HG02981 (cell line): ENCODE results near the gene INPP4B.

Experiments
- ATAC-seq: cut with Tn5 transposase; IDR thresholded peaks from one replicate; pipeline ENCODE4 v1.9.1; 2021; ENCODE audit warnings: mild to moderate bottlenecking, moderate library complexity; ENCODE audit not compliant: unreplicated experiment

INPP4B gene

GRCh38 chr4:142064181-142064580 is 781.9 kb downstream of the INPP4B start:
- no peak for ATAC-seq

GRCh38 chr4:142045996-142046395 is 800.1 kb downstream of the INPP4B start:
- ATAC-seq: no peak

GRCh38 chr4:142044271-142044670 is 801.8 kb downstream of the INPP4B start:
- no peak for ATAC-seq

DNA sequence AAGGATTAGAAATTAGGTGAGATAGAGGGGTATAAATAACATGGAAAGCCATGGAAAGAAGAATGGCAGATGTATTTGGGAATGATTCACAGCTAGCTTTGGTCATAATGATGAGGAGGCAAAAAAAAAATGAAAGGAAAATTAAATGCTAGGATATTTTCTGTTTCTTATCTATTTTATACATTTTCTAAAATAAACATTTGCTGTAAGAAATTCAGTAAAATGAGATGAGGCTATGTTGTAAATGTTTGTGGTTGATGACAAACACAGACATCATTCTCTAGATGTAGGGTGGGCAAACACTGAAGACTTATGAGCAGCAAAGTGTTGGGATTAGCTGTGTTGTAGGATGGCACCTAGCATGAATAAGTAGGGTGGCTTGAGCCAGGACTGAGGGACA is 802.6 kb downstream of the INPP4B start:
- no peak for ATAC-seq

- ATAC-seq: no peak
These were observed 804.3 kb downstream of the INPP4B start for GRCh38 chr4:142041788-142042187.

GRCh38 chr4:142040043-142040442 is 806.1 kb downstream of the INPP4B start:
- ATAC-seq: no peak

- no peak for ATAC-seq
These were observed 809.1 kb downstream of the INPP4B start for GRCh38 chr4:142036795-142037583.

DNA sequence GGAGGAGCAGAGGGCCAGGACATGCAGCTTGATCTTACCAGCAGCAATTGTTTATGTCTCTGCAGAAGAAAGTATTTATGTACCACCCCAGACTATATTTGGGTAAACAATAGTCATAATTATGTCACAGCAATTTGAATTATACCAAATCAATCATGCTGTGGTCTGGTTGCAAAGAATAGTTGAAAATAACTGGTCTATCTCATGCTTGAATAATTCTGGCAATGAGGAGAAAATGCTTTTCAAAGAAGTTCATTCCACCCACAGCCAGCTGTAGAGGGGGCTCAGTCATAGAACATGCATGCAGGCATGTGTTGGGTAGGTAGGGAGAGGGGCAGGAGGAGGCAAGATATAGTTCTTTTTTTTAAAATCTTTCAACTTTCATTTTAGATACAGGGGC is 810.5 kb downstream of the INPP4B start:
- no peak for ATAC-seq

- no peak for ATAC-seq
These were observed 812.0 kb downstream of the INPP4B start for GRCh38 chr4:142034101-142034500.

DNA sequence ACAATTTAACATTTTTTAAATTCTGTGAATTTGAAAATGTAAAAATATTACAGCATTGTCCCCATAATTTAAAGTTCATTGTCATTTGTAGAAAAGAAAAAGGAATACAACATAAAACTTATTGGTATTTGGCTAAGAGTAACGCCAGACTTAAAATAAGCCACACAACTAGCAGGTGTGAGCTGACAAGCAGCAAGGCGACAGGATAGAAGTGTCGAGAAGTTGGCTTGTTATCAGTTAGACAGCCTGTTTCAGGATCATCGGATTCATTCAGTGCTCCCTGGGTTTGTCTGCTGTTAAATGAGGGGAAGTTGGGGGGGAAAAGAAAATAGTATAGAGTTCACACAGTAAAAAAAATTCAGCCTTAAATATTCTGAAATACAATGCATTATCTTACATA is 816.1 kb downstream of the INPP4B start:
- no peak for ATAC-seq

GRCh38 chr4:142021761-142022160 is 824.3 kb downstream of the INPP4B start:
- ATAC-seq: no peak

DNA sequence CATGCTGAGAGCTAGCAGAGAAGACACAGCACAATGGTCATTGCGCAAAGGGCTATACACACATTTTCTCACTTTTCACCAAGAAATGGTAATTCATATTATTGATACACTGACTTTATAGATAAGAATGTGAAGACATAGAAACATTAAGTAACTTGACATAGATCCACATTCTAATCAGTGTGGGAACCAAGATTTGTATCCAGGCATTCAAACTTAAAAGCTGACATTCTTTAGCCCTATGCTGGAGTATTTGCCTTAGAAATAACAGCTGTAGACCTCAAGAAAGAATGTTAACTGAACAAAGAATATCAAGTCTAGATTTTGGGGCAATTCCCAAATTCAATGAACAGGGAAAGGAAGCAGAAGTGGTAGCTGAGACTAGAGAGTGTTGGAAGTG is 824.9 kb downstream of the INPP4B start:
- ATAC-seq: no peak

- no peak for ATAC-seq
These were observed 830.1 kb downstream of the INPP4B start for GRCh38 chr4:142016031-142016430.

GRCh38 chr4:142009751-142010150 is 836.4 kb downstream of the INPP4B start:
- no peak for ATAC-seq

DNA sequence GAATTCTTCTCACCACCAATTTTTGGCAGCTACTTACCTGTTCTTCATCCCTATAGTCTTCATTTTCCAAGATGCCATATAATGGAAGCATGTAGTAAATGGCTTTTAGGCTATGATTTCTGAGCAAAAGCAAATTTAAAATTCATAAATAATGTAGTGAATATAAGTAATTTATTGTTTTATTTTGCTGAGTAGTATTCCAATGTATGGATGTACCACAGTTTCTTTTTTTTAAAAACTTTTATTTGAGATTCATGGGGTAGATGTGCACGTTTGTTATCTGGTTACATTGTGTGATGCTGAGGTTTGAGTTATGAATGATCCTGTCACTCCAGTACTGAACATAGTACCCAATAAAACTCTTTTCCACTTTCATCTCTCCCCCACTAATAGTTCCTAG is 840.6 kb downstream of the INPP4B start:
- ATAC-seq: no peak

- ATAC-seq: no peak
These were observed 846.5 kb downstream of the INPP4B start for GRCh38 chr4:141999446-142000143.

GRCh38 chr4:141995056-141995455 is 851.0 kb downstream of the INPP4B start:
- ATAC-seq: no peak

GRCh38 chr4:141977433-141977832 is 868.7 kb downstream of the INPP4B start:
- ATAC-seq: no peak
